Adipose tissue (tissue), 3 donors: ENCODE data around the gene HSPA1B. TPM values are rescaled to one million over a fixed set of nuclear protein-coding genes. Genes with fewer than 3 reads are reported as not detected.

ENCODE experiments used
- H3K27ac ChIP-seq: one replicate; pipeline ENCODE4 v1.5.1; 2013; ENCODE audit warnings: low read depth, low read length
- WGBS, 3 donors: extraction: QIAGEN DNeasy Blood & Tissue Kit; methylation state at CpG; one replicate each; pipeline ENCODE4 v1.1.7; 2013; 5-methylcytosine and 5-hydroxymethylcytosine counted together
- polyA plus RNA-seq, 3 donors: library from polyadenylated mRNA; stranded (reverse); fragments of 200-250 nt; gene quantifications; one replicate each; pipeline ENCODE4 v1.2.3, GENCODE V29; 2013
- donor health status: healthy with polysubstance abuse.
- donor health status: Bipolar disorder and iron deficiency.
- donor health status: healthy.

The HSPA1B gene
- polyA plus RNA-seq, 3 donors = 40.9 to 501 (median 47.1) TPM

DNA sequence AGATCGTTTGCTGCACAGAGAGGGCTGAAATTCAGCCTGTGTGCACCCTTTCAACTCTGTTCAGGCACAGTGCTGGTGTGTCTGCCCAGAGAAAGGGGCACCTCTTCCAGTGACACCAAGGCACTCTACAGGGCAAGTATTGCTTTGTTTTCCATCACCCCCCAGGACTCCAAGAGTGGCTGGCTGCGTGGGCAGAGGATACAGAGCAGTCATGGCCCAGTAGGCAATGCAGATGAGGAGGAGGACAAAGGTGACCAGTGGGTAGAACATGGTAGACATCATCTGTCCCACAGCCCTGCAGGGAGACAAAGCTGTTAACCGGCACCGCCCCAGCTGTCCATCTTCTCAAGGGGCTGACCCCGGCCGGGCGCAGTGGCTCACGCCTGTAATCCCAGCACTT lies 41.8 kb downstream of the HSPA1B start:
- H3K27ac ChIP-seq = no peak overlapping the region
- 79 to 81% (median 80%) methylated on average over 8 of the region's 8 CpGs for WGBS, 3 donors

DNA sequence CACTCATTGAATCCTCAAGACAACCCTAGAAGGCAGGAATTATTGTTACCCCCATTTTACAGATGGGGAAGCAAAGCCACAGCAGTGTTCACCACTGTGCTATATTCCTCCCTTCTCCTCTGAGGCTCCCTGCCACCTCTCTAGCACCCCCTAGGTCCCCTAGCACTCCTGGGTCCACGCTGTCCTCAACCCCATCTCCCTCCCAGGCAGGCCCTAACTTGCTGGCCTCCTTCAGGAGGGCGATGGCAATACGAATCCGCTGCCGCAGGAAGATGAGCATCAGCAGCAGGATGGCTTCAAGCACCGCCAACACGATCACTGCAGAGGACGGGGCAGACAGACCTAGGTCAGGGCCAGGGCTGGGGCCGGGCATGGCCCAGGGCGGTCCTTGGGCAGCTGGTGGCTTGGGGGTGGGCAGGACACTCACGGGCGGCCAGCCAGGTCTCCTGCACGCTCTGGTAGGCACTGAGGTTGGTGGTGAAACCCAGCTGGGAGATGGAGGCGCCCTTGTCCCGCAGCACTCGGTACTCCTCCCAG lies 42.9 kb downstream of the HSPA1B start:
- H3K27ac ChIP-seq = no peak overlapping the region
- WGBS, 3 donors = 74 to 83% (median 76%) methylated on average over 16 of the region's 16 CpGs

DNA sequence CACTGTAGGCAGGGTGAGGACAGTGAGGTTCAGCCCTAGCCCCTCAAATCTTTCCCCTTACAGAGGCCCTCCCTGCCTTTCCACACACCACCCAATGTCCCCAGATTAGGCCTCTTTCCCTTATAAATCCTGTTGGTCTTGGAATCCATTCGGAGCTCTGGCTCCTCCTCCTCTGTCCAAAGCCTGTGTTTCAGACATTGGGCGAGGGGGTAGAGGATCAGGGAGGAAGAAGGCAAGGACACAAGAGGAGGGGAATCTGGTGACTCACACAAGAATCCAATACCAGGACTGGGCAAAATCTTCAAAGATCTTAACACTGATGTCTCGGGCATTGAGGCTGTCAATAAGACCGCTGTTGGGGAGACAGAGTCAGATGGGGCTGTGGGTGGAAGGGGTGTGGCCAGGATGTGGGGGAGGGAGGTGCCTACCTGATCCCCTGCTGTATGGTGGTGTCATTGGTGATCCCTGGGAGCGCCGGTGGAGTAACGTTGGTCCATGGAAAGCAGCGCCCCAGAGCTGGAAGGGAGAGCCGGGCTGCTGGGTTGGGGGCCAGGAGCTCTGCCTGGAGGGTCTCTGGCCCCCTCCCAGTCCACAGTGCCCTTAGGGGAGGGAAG lies 43.6 kb downstream of the HSPA1B start:
- H3K27ac ChIP-seq = no peak overlapping the region
- 64 to 67% (median 66%) methylated on average over 9 of the region's 9 CpGs for WGBS, 3 donors

DNA sequence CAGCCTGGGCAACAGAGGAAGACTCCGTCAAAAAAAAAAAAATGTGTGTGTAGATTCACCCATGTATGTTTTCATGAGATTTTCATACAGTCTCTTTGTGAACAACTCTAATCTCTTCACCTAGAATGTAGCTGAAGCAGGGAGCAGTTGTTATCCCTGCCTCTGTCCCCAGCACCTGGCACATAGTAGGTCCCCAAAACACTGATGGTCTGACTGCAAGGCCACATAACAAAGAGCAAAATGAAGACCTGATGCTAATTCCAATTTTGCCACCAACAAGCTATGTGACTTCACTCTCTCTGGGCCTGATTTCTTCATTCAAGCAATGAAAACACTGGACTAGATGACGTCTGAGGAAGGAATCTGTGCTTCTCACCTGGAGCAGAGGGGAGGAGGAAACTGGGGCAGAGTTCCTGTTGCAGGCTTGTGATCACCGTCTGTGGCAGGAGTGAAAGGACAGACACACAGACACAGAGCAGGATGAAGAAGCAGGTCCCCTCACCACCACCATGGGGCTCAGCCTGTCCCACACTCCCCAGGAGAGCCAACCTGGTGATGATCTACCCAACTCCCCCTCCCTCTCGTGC lies 46.6 kb downstream of the HSPA1B start:
- H3K27ac ChIP-seq = no peak overlapping the region
- WGBS, 3 donors = 49 to 72% (median 52%) methylated on average over 4 of the region's 4 CpGs

DNA sequence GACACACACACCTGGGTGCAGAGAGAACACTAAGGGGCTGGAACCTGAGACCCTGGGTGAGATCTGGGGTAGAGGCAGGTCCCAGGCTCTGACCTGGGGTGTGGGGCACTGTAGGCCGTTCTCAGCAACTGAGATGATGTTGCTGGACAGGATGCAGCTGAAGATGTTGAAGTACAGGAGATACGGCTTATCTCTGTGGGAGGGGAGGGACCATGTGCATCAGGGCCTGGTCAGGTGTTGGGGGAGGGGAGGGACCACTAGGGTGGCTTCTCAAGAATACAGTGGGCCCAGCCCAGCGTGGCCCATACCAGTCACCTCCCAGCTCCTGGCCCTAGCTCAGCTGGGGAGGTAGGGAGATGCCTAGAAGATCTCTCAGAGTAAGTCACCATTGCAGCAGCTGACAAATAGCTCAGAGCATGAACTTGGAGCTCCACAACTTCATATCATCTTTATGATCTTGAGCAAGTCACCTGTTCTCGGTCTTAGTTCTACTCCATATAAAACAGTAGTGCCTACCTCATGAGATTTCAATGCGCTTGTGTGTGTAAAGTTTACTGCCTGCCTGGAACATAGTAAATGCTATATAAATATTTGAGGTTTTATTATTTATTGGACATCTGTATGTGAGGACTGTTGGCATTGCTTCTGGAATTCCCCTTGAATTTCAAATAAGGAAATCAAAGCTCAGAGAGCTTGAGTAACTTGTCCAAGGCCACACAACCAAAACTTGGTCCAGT lies 47.5 kb downstream of the HSPA1B start:
- no peak overlapping the region for H3K27ac ChIP-seq
- 76 to 84% (median 79%) methylated on average over 5 of the region's 5 CpGs for WGBS, 3 donors

DNA sequence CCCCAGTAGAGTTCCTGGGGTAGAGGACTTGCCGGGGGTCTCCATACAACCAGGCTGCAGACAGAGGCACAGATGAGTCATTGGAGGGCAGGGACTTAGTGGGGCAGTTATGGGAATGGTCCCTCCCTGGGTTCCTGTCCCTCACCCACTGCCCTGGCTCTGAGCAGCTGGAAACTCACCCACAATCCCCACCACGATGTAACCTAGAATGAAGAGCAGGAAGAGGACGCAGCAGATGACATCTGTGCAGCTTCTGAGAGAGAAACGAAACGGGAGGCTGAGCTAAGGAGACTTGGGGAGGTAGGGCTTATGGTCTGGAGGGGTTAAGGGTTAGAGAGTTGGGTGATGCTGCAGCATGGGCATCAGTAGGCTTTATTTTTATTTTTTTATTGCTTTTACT lies 48.3 kb downstream of the HSPA1B start:
- 55 to 65% (median 64%) methylated on average over 5 of the region's 5 CpGs for WGBS, 3 donors

DNA sequence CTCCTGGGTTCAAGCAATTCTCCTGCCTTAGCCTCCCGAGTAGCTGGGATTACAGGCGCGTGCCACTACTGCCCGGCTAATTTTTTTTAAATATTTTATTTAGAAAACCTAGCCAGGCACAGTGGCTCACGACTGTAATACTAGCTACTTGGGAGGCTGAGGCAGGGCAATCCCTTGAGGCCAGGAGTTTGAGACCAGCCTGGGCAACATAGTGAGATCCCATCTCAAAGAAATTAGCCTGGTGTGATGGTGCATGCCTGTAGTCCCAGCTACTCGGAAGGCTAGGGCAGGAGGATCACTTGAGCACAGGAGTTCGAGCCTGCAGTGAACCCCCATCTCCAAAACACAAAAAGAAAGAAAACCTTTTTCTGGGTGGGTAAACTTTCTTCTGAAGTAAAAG lies 48.8 kb downstream of the HSPA1B start:
- H3K27ac ChIP-seq = no peak overlapping the region
- 82 to 94% (median 90%) methylated on average over 7 of the region's 7 CpGs for WGBS, 3 donors

More for the DNA sequence above, 48.3 kb downstream of the HSPA1B start:
- no peak overlapping the region for H3K27ac ChIP-seq

DNA sequence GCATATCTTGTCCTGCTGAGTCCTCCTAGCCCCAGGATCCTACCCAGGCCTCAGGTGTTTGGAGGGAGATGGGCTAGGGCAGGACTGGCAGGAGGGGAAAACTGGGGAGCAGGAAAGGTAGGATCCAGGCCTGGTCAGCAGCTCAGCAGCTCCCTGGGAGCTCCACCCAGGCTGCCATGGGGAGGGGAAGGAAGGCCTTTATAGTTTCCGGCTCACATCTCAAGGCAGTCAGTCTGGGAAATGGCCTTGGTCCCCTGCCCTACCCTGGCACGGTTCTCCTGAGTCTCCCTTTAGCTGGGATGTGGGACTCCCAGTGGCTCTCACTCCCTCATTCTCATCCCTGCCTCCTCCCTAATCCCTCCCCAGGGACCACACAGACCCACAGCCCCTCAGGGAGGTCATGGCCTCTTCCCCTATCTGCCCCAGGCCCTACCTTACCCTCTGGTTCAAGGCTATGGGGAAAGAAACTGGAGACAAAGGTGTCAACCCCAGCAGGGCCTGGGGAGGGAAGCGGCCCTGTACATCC lies 49.6 kb downstream of the HSPA1B start:
- 50 to 75% (median 72%) methylated on average over 3 of the region's 3 CpGs for WGBS, 3 donors
- no peak overlapping the region for H3K27ac ChIP-seq

DNA sequence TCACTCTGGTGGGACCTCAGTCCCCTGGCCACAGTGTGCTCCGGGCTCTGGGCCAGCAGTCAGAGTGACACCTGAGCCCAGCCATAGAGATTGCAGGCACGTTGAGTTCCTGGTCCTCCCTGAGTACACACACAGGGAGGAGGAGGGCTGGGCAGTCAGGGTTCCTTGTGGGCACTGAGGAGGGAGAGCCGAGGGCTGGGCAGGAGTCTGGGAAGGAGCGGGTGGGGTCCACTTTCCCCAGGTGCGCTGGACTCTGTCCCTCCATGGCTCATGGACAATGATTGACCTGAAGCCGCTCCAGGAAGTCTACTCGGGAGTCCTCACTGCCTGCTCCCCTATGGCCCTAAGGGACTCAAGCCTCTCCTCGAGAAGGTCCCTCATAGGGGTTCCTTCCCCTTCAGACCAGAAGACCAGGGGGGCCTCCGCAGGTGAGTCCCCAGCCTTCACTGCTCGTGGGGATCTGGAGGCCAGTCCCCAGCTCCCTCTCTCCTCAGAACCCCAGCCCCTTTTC lies 50.2 kb downstream of the HSPA1B start:
- no peak overlapping the region for H3K27ac ChIP-seq
- WGBS, 3 donors = 41 to 75% (median 67%) methylated on average over 10 of the region's 10 CpGs

DNA sequence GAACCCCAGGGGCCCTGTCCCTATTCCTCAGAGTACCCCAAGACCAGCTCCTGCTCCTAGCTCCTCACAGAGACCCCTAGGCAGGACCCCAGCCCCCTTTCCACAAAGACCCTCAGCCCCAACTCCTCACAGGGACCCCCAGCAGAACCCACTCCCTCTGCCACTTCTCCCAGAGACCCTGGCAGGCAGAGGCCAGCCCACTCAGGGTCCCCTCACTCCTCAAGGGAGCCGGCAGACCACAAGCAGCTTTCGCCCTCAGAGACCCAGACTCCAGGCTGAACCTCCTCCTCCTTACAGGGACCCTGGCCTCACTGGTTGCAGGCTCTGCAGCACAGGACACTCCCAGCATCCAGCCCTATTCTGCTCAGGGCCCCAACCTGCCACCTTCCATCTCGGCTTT lies 50.7 kb downstream of the HSPA1B start:
- H3K27ac ChIP-seq = no peak overlapping the region
- 71 to 83% (median 78%) methylated on average over 3 of the region's 3 CpGs for WGBS, 3 donors

DNA sequence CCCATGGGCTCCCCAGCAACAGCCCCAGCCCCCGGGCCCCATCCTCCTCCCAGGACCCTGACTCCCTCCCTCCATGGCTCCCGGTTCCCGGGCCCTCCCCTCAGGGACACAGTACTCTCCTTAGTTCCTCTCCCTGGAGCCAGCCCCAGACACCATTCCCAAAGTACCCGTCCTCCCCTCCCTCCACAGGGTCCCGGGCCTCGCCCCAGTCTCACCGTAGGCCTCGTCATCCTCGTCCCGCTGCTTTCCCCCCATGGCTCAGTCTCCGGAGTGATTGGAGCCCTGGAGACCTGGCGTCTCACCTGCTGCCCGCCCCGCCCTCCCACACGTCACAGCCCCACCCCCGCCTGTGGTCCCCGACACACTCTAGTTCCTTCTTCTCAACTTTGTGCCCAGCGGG lies 51.2 kb downstream of the HSPA1B start, which contains the start of gene SLC44A4:
SLC44A4 (minus strand) TSS at position 272 of the 400 bp plus-strand sequence; CDS start at position 255, 17 bp downstream.
- no peak within 1 kb of the TSS for H3K27ac ChIP-seq
- WGBS, 3 donors = 44 to 70% (median 53%) methylated on average over 18 of the region's 18 CpGs

DNA sequence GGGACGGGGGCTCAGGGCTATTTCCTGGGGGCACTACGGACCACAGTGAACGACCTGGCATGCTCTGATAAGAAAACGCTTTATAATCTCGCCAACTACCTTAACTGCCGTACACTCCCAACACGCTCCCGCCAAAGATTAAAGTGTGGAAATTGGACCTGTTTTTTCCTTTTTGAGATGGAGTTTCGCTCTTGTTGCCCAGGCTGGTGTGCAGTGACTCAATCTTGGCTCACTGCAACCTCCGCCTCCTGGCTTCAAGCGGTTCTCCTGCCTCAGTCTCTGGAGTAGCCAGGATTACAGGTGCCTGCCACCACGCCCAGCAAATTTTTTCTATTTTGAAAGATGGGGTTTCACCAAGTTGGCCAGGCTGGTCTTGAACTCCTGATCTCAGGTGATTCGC lies 51.6 kb downstream of the HSPA1B start:
- no peak overlapping the region for H3K27ac ChIP-seq
- WGBS, 3 donors = 65 to 80% (median 72%) methylated on average over 13 of the region's 13 CpGs

Other genes with a start within 250 kb of the HSPA1B start
- gene LTB, start 245.3 kb upstream of the HSPA1B start, polyA plus RNA-seq = 1 to 10 TPM; 1.9 to 6.7 (median 5.3) TPM
- gene LST1, start 241.5 kb upstream of the HSPA1B start, polyA plus RNA-seq = 10 to 100 TPM in 2 of 3 donors, 1 to 10 TPM in 1; 3.1 to 41.1 (median 32.1) TPM
- under 1 TPM in 2 of 3 donors, not detected in 1; 0.14 to 0.39 TPM for gene NCR3, start 234.7 kb upstream of the HSPA1B start, polyA plus RNA-seq
- gene AIF1, start 212.5 kb upstream of the HSPA1B start, polyA plus RNA-seq = 100 to 1,000 TPM in 1 of 3 donors, 10 to 100 TPM in 1, 1 to 10 TPM in 1; 7.9 to 180 (median 63.1) TPM
- gene PRRC2A, start 207.0 kb upstream of the HSPA1B start, polyA plus RNA-seq = 100 to 1,000 TPM in 2 of 3 donors, 10 to 100 TPM in 1; 47.8 to 112 (median 110) TPM
- 100 to 1,000 TPM; 109 to 202 (median 189) TPM for gene BAG6, start 175.1 kb upstream of the HSPA1B start, polyA plus RNA-seq
- 1 to 10 TPM; 2.0 to 6.5 (median 3.6) TPM for gene APOM, start 171.8 kb upstream of the HSPA1B start, polyA plus RNA-seq
- 10 to 100 TPM in 2 of 3 donors, 1 to 10 TPM in 1; 8.8 to 17.0 (median 14.1) TPM for gene C6orf47, start 167.0 kb upstream of the HSPA1B start, polyA plus RNA-seq
- gene GPANK1, start 162.7 kb upstream of the HSPA1B start, polyA plus RNA-seq = 10 to 100 TPM in 2 of 3 donors, 1 to 10 TPM in 1; 9.7 to 16.6 (median 14.0) TPM
- gene CSNK2B, start 161.7 kb upstream of the HSPA1B start, polyA plus RNA-seq = 100 to 1,000 TPM; 103 to 186 (median 172) TPM
- gene LY6G5B, start 157.8 kb upstream of the HSPA1B start, polyA plus RNA-seq = 1 to 10 TPM; 4.2 to 9.8 (median 4.8) TPM
- gene LY6G5C, start 146.7 kb upstream of the HSPA1B start, polyA plus RNA-seq = 1 to 10 TPM; 1.2 to 3.5 (median 2.4) TPM
- 10 to 100 TPM; 28.5 to 39.8 (median 30.5) TPM for gene ABHD16A, start 124.4 kb upstream of the HSPA1B start, polyA plus RNA-seq
- under 1 TPM in 1 of 3 donors, not detected in 2; 0.45 TPM for gene LY6G6F, start 120.9 kb upstream of the HSPA1B start, polyA plus RNA-seq
- gene LY6G6D, start 112.4 kb upstream of the HSPA1B start, polyA plus RNA-seq = not detected
- gene LY6G6C, start 106.0 kb upstream of the HSPA1B start, polyA plus RNA-seq = under 1 TPM in 1 of 3 donors, not detected in 2; 0.16 TPM
- under 1 TPM in 2 of 3 donors, not detected in 1; 0.06 to 0.22 TPM for gene MPIG6B, start 104.4 kb upstream of the HSPA1B start, polyA plus RNA-seq
- gene DDAH2, start 98.4 kb upstream of the HSPA1B start, polyA plus RNA-seq = 100 to 1,000 TPM in 2 of 3 donors, 10 to 100 TPM in 1; 21.9 to 213 (median 122) TPM
- gene CLIC1, start 91.2 kb upstream of the HSPA1B start, polyA plus RNA-seq = 100 to 1,000 TPM; 140 to 335 (median 301) TPM
- 1 to 10 TPM; 2.4 to 4.4 (median 3.9) TPM for gene MSH5, start 87.7 kb upstream of the HSPA1B start, polyA plus RNA-seq
- gene SAPCD1, start 65.1 kb upstream of the HSPA1B start, polyA plus RNA-seq = 1 to 10 TPM in 1 of 3 donors, under 1 TPM in 1, not detected in 1; 0.51 to 1.4 TPM
- 1 to 10 TPM in 1 of 3 donors, under 1 TPM in 1, not detected in 1; 0.61 to 2.1 TPM for gene VWA7, start 50.4 kb upstream of the HSPA1B start, polyA plus RNA-seq
- gene VARS1, start 32.0 kb upstream of the HSPA1B start, polyA plus RNA-seq = 10 to 100 TPM; 24.2 to 38.6 (median 29.1) TPM
- gene LSM2, start 20.8 kb upstream of the HSPA1B start, polyA plus RNA-seq = 10 to 100 TPM; 29.7 to 55.0 (median 38.1) TPM
- gene HSPA1L, start 12.5 kb upstream of the HSPA1B start, polyA plus RNA-seq = 1 to 10 TPM in 1 of 3 donors, under 1 TPM in 2; 0.59 to 1.0 (median 0.80) TPM
- 100 to 1,000 TPM in 1 of 3 donors, 10 to 100 TPM in 2; 32.5 to 514 (median 76.3) TPM for gene HSPA1A, start 12.2 kb upstream of the HSPA1B start, polyA plus RNA-seq
- 10 to 100 TPM; 26.2 to 33.8 (median 31.5) TPM for gene NEU1, start 35.1 kb downstream of the HSPA1B start, polyA plus RNA-seq
- 1 to 10 TPM; 1.3 to 8.1 (median 6.2) TPM for gene SLC44A4, start 51.3 kb downstream of the HSPA1B start, polyA plus RNA-seq
- gene EHMT2, start 70.0 kb downstream of the HSPA1B start, polyA plus RNA-seq = 10 to 100 TPM; 20.1 to 35.8 (median 23.0) TPM
- gene ZBTB12, start 74.3 kb downstream of the HSPA1B start, polyA plus RNA-seq = 1 to 10 TPM; 1.7 to 5.2 (median 2.2) TPM
- 10 to 100 TPM in 2 of 3 donors, 1 to 10 TPM in 1; 1.6 to 20.4 (median 18.2) TPM for gene C2, start 100.0 kb downstream of the HSPA1B start, polyA plus RNA-seq
- gene CFB, start 118.4 kb downstream of the HSPA1B start, polyA plus RNA-seq = 100 to 1,000 TPM in 1 of 3 donors, 10 to 100 TPM in 2; 23.8 to 211 (median 49.8) TPM
- 10 to 100 TPM; 38.8 to 60.8 (median 53.2) TPM for gene NELFE, start 131.2 kb downstream of the HSPA1B start, polyA plus RNA-seq
- gene SKIC2, start 131.4 kb downstream of the HSPA1B start, polyA plus RNA-seq = 10 to 100 TPM; 28.7 to 62.6 (median 59.6) TPM
- gene DXO, start 144.4 kb downstream of the HSPA1B start, polyA plus RNA-seq = 10 to 100 TPM; 10.4 to 20.8 (median 15.8) TPM
- 100 to 1,000 TPM in 2 of 3 donors, 10 to 100 TPM in 1; 20.8 to 180 (median 112) TPM for gene C4A, start 154.3 kb downstream of the HSPA1B start, polyA plus RNA-seq
- 100 to 1,000 TPM in 1 of 3 donors, 10 to 100 TPM in 2; 22.4 to 207 (median 93.8) TPM for gene C4B, start 187.1 kb downstream of the HSPA1B start, polyA plus RNA-seq
- gene CYP21A2, start 210.7 kb downstream of the HSPA1B start, polyA plus RNA-seq = 1 to 10 TPM in 2 of 3 donors, under 1 TPM in 1; 0.71 to 2.1 (median 1.4) TPM